H9 (cell line): ENCODE results near the gene HRC. TPM values are rescaled to one million over a fixed set of nuclear protein-coding genes. Genes with fewer than 3 reads are reported as not detected.

Source experiments
- DNase-seq: peaks from one replicate; pipeline ENCODE4 v3.0.0-alpha.2; 2017
- H2AFZ ChIP-seq: one replicate; pipeline ENCODE4 v1.6.1; 2013; ENCODE audit warnings: mild to moderate bottlenecking, low read length, control low read depth, moderate library complexity
- H2AK5ac ChIP-seq: 2 replicates; pipeline ENCODE4 v1.6.1; 2013; ENCODE audit warnings: low read length, control low read depth, mixed read lengths; ENCODE audit not compliant: insufficient read length
- H2BK120ac ChIP-seq: one replicate; pipeline ENCODE4 v1.6.1; 2013; ENCODE audit warnings: low read depth, mild to moderate bottlenecking, low read length, control low read depth, inconsistent platforms; ENCODE audit not compliant: poor library complexity, severe bottlenecking
- H2BK12ac ChIP-seq: 2 replicates; pipeline ENCODE4 v1.6.1; 2013; ENCODE audit warnings: low read length, control low read depth, mixed read lengths, low read depth; ENCODE audit not compliant: insufficient read length
- H2BK15ac ChIP-seq: 2 replicates; pipeline ENCODE4 v1.6.1; 2013; ENCODE audit warnings: low read depth, low read length, control low read depth
- H2BK20ac ChIP-seq: one replicate; pipeline ENCODE4 v1.6.1; 2013; ENCODE audit warnings: low read depth, mild to moderate bottlenecking, low read length, control low read depth, inconsistent platforms; ENCODE audit not compliant: poor library complexity, severe bottlenecking
- H2BK5ac ChIP-seq: 2 replicates; pipeline ENCODE4 v1.6.1; 2013; ENCODE audit warnings: low read length, control low read depth, mixed read lengths; ENCODE audit not compliant: insufficient read length
- H3K14ac ChIP-seq: 2 replicates; pipeline ENCODE4 v1.6.1; 2013; ENCODE audit warnings: low read length, control low read depth; ENCODE audit not compliant: insufficient read depth
- H3K18ac ChIP-seq: 2 replicates; pipeline ENCODE4 v1.6.1; 2013; ENCODE audit warnings: low read depth, mild to moderate bottlenecking, mixed read lengths, low read length, control low read depth; ENCODE audit not compliant: insufficient read length
- H3K23ac ChIP-seq: 2 replicates; pipeline ENCODE4 v1.6.1; 2013; ENCODE audit warnings: low read length, control low read depth, mixed read lengths, low read depth; ENCODE audit not compliant: insufficient read length
- H3K23me2 ChIP-seq: 2 replicates; pipeline ENCODE4 v1.6.1; 2013; ENCODE audit warnings: low read depth, mild to moderate bottlenecking, mixed read lengths, low read length, control low read depth; ENCODE audit not compliant: insufficient read length, poor library complexity, severe bottlenecking
- H3K27ac ChIP-seq: 2 replicates; pipeline ENCODE4 v1.5.1; 2013; ENCODE audit warnings: low read length, control low read depth, mixed read lengths, low read depth; ENCODE audit not compliant: insufficient read length
- H3K27me3 ChIP-seq: 2 replicates; pipeline ENCODE4 v1.6.1; 2013; ENCODE audit warnings: low read length, control low read depth, inconsistent platforms; ENCODE audit not compliant: insufficient read depth
- H3K4ac ChIP-seq: 2 replicates; pipeline ENCODE4 v1.6.1; 2013; ENCODE audit warnings: low read depth, mild to moderate bottlenecking, control low read depth, inconsistent platforms, low read length, moderate library complexity
- H3K4me1 ChIP-seq: 2 replicates; pipeline ENCODE4 v1.6.1; 2013; ENCODE audit warnings: low read length, control low read depth, inconsistent platforms; ENCODE audit not compliant: insufficient read depth
- H3K4me2 ChIP-seq: 2 replicates; pipeline ENCODE4 v1.6.1; 2013; ENCODE audit warnings: low read length, control low read depth, mixed read lengths; ENCODE audit not compliant: insufficient read length, insufficient read depth
- H3K56ac ChIP-seq: 2 replicates; pipeline ENCODE4 v1.6.1; 2013; ENCODE audit warnings: low read depth, mild to moderate bottlenecking, mixed read lengths, low read length, control low read depth; ENCODE audit not compliant: insufficient read length
- H3K79me1 ChIP-seq: 2 replicates; pipeline ENCODE4 v1.6.1; 2013; ENCODE audit warnings: low read depth, mild to moderate bottlenecking, moderate library complexity, low read length, control low read depth, inconsistent platforms; ENCODE audit not compliant: insufficient read depth, poor library complexity, severe bottlenecking
- H3K79me2 ChIP-seq: 2 replicates; pipeline ENCODE4 v1.6.1; 2013; ENCODE audit warnings: low read length, control low read depth, inconsistent platforms; ENCODE audit not compliant: insufficient read depth
- H3K9ac ChIP-seq: 2 replicates; pipeline ENCODE4 v1.6.1; 2013; ENCODE audit warnings: low read length, control low read depth, mixed read lengths; ENCODE audit not compliant: insufficient read length; ENCODE audit errors: extremely low read depth
- H3K9me3 ChIP-seq: one replicate; pipeline ENCODE4 v1.6.1; 2013; ENCODE audit warnings: low read depth, low read length, inconsistent platforms; ENCODE audit not compliant: control insufficient read depth
- H3T11ph ChIP-seq: one replicate; pipeline ENCODE4 v1.6.1; 2013; ENCODE audit warnings: mild to moderate bottlenecking, low read length, control low read depth, inconsistent platforms
- H4K20me1 ChIP-seq: one replicate; pipeline ENCODE4 v1.6.1; 2013; ENCODE audit not compliant: control insufficient read depth, insufficient read length, insufficient read depth
- H4K5ac ChIP-seq: 2 replicates; pipeline ENCODE4 v1.6.1; 2013; ENCODE audit warnings: low read depth, mild to moderate bottlenecking, mixed read lengths, low read length, control low read depth; ENCODE audit not compliant: insufficient read length
- H4K8ac ChIP-seq: replicated peaks from 2 replicates; pipeline ENCODE4 v1.6.1; 2013; ENCODE audit warnings: low read length, control low read depth, mixed read lengths, low read depth; ENCODE audit not compliant: insufficient read length
- H4K91ac ChIP-seq: 2 replicates; pipeline ENCODE4 v1.6.1; 2013; ENCODE audit warnings: low read depth, mild to moderate bottlenecking, moderate library complexity, mixed read lengths, low read length, control low read depth; ENCODE audit not compliant: insufficient read length
- H3K27ac Mint-ChIP-seq, 3 experiments: 2 replicates in 2 of 3; 3 replicates in 1 of 3; pipeline ENCODE4 v1.8.0; 2020 to 2021; ENCODE audit warnings: mixed read lengths in 3 of 3, mild to moderate bottlenecking in 1 of 3, moderate library complexity in 1 of 3
- H3K27me3 Mint-ChIP-seq: 2 replicates; pipeline ENCODE4 v1.8.0; 2021; ENCODE audit warnings: low read depth, mild to moderate bottlenecking, moderate library complexity, mixed read lengths
- H3K36me3 Mint-ChIP-seq, 3 experiments: 2 replicates in 2 of 3; 3 replicates in 1 of 3; pipeline ENCODE4 v1.8.0; 2020 to 2021; ENCODE audit warnings: low read depth in 3 of 3, mixed read lengths in 3 of 3; ENCODE audit not compliant: insufficient read depth in 1 of 3
- H3K4me1 Mint-ChIP-seq, 2 experiments: 2 replicates each; pipeline ENCODE4 v1.8.0; 2020; ENCODE audit warnings: mixed read lengths in 2 of 2
- H3K4me3 Mint-ChIP-seq, 2 experiments: 2 replicates in 1 of 2; 3 replicates in 1 of 2; pipeline ENCODE4 v1.8.0; 2020 to 2021; ENCODE audit warnings: mild to moderate bottlenecking in 2 of 2, mixed read lengths in 2 of 2, moderate library complexity in 1 of 2
- H3K9me3 Mint-ChIP-seq, 2 experiments: 2 replicates in 1 of 2; 3 replicates in 1 of 2; pipeline ENCODE4 v1.8.0; 2020; ENCODE audit warnings: mild to moderate bottlenecking in 2 of 2, mixed read lengths in 2 of 2, moderate library complexity in 1 of 2
- CTCF ChIP-seq: fragments of 200-600 bp; sonication (generic); conservative IDR thresholded peaks from 3 replicates; pipeline ENCODE4 v1.8.0; 2021; ENCODE audit warnings: antibody characterized with exemption, mild to moderate bottlenecking
- WGBS: extraction: QIAGEN DNeasy Blood & Tissue Kit; methylation state at CpG from one replicate; pipeline ENCODE4 v1.1.7; 2013; ENCODE audit warnings: missing lambda C conversion rate, low lambda C conversion rate, mixed read lengths; ENCODE audit not compliant: insufficient read length; ENCODE audit errors: extremely low coverage; 5-methylcytosine and 5-hydroxymethylcytosine counted together
- total RNA-seq: library from RNA; stranded (reverse); gene quantifications from 2 replicates; pipeline ENCODE4 v1.2.1, GENCODE V29; 2021

HRC gene
- total RNA-seq, 1 experiment from 2014 or later, result 1.8 TPM

- Mint-ChIP-seq H3K4me3 (peak within 1 kb of the TSS; percentile 66 to 85), H3K27ac (peak within 1 kb of the TSS; percentile 54 to 78 (median 73); a peak in 4 of 7 replicates), H3K27me3 (peaks cover 43% of the 10 kb centered on the region), H3K36me3 (peaks cover 0 to 4% (median 0%) of the 10 kb centered on the region in 3 experiments; a peak in 1 of 7 replicates), H3K9me3 (no peaks in the 10 kb centered on the region; a peak in 1 of 5 replicates), H3K4me1 (peaks cover 17 to 26% of the 10 kb centered on the region in 2 experiments)
- Histone ChIP-seq H3K23me2 (peaks cover 4% of the 10 kb centered on the region), H2BK20ac (no peak within 1 kb of the TSS), H3T11ph (no peak within 1 kb of the TSS), H3K4me1 (peaks cover 3% of the 10 kb centered on the region; the same call in 1 of the 2 replicates), H2BK120ac (no peak within 1 kb of the TSS), H2BK15ac (no peak within 1 kb of the TSS), H3K14ac (peak within 1 kb of the TSS; percentile 74; the same call in 1 of the 2 replicates), H3K4me2 (peak within 1 kb of the TSS; percentile 43), H3K56ac (no peak within 1 kb of the TSS), H3K9me3 (no peaks in the 10 kb centered on the region), H3K23ac (no peak within 1 kb of the TSS), H3K18ac (peak within 1 kb of the TSS; percentile 59), H3K27me3 (peaks cover 9% of the 10 kb centered on the region; the same call in 1 of the 2 replicates), H3K4ac (no peak within 1 kb of the TSS), H2AFZ (no peak within 1 kb of the TSS), H4K8ac (no peak within 1 kb of the TSS), H2BK5ac (no peak within 1 kb of the TSS), H2BK12ac (no peak within 1 kb of the TSS), H4K20me1 (no peaks in the 10 kb centered on the region), H3K79me1 (no peaks in the 10 kb centered on the region), H3K79me2 (no peaks in the 10 kb centered on the region), H3K27ac (no peak within 1 kb of the TSS), H4K91ac (no peak within 1 kb of the TSS), H2AK5ac (no peak within 1 kb of the TSS), H4K5ac (no peak within 1 kb of the TSS), H3K9ac (no peak within 1 kb of the TSS)
- TF ChIP-seq CTCF, result no peak
- no CpG with 5 or more reads among the region's 90 CpGs for WGBS
- peak; percentile 69 for DNase-seq
Observed at GRCh38 chr19:49119411-49120324, 35.5 kb downstream of the HRC start, which contains the start of gene PPFIA3. Gene PPFIA3, plus strand, starts transcription at chr19:49119544. Its CDS starts 8,330 bp downstream, at chr19:49127874.
